GM23248 (cell line): ENCODE measurements around the gene CCDC27. TPM values are rescaled to one million over a fixed set of nuclear protein-coding genes. Genes with fewer than 3 reads are reported as not detected.

Experiments
- DNase-seq: peaks from one replicate; pipeline ENCODE4 v3.0.0-alpha.2; 2015
- H2AFZ ChIP-seq: fragments of 200-600 bp; sonication (generic); 2 replicates; pipeline ENCODE4 v1.6.1; 2016; ENCODE audit warnings: antibody characterized with exemption
- H3F3A ChIP-seq: fragments of 200-600 bp; sonication (generic); 2 replicates; pipeline ENCODE4 v1.6.1; 2016; ENCODE audit warnings: mild to moderate bottlenecking, antibody characterized with exemption, mixed run types; ENCODE audit not compliant: insufficient read depth
- H3K27ac ChIP-seq: fragments of 200-600 bp; sonication (generic); 2 replicates; pipeline ENCODE4 v1.5.1; 2016; ENCODE audit warnings: mild to moderate bottlenecking
- H3K27me3 ChIP-seq: fragments of 200-600 bp; sonication (generic); replicated peaks from 2 replicates; pipeline ENCODE4 v1.6.1; 2016; ENCODE audit warnings: mild to moderate bottlenecking; ENCODE audit not compliant: insufficient read depth
- H3K36me3 ChIP-seq: fragments of 200-600 bp; sonication (generic); 2 replicates; pipeline ENCODE4 v1.6.1; 2016; ENCODE audit warnings: low read depth, mild to moderate bottlenecking
- H3K4me1 ChIP-seq: fragments of 200-600 bp; sonication (generic); 2 replicates; pipeline ENCODE4 v1.6.1; 2016; ENCODE audit warnings: mild to moderate bottlenecking; ENCODE audit not compliant: insufficient read depth
- H3K4me2 ChIP-seq: fragments of 200-600 bp; sonication (generic); one replicate; pipeline ENCODE4 v1.6.1; 2016; ENCODE audit warnings: mild to moderate bottlenecking; ENCODE audit not compliant: unreplicated experiment
- H3K4me3 ChIP-seq: fragments of 200-600 bp; sonication (generic); 2 replicates; pipeline ENCODE4 v1.5.1; 2016; ENCODE audit warnings: mild to moderate bottlenecking
- H3K79me2 ChIP-seq: fragments of 200-600 bp; sonication (generic); 2 replicates; pipeline ENCODE4 v1.6.1; 2016; ENCODE audit warnings: mild to moderate bottlenecking; ENCODE audit not compliant: insufficient read depth
- H3K9ac ChIP-seq: fragments of 200-600 bp; sonication (generic); 2 replicates; pipeline ENCODE4 v1.6.1; 2016; ENCODE audit warnings: mild to moderate bottlenecking
- H3K9me2 ChIP-seq: fragments of 200-600 bp; sonication (generic); 2 replicates; pipeline ENCODE4 v1.6.1; 2016; ENCODE audit warnings: mixed run types, mild to moderate bottlenecking, moderate library complexity; ENCODE audit not compliant: insufficient read depth
- H3K9me3 ChIP-seq: fragments of 200-600 bp; sonication (generic); one replicate; pipeline ENCODE4 v1.6.1; 2017; ENCODE audit warnings: low read depth
- H4K20me1 ChIP-seq: fragments of 200-600 bp; sonication (generic); 2 replicates; pipeline ENCODE4 v1.6.0; 2016; ENCODE audit not compliant: insufficient read depth
- EZH2 ChIP-seq: fragments of 200-600 bp; sonication (generic); IDR thresholded peaks from 2 replicates; pipeline ENCODE4 v1.6.1; 2018; ENCODE audit warnings: antibody characterized with exemption, mild to moderate bottlenecking; ENCODE audit not compliant: insufficient read depth, poor library complexity, severe bottlenecking
- EZH2phosphoT487 ChIP-seq: fragments of 200-600 bp; sonication (generic); IDR thresholded peaks from 2 replicates; pipeline ENCODE4 v1.6.1; 2018; ENCODE audit warnings: antibody characterized with exemption, moderate library complexity, mild to moderate bottlenecking, low read depth; ENCODE audit not compliant: insufficient read depth
- WGBS, 2 experiments: methylation state at CpG; one replicate each; pipeline ENCODE4 v1.1.6; 2015 to 2017; ENCODE audit warnings: low lambda C conversion rate in 2 of 2, low coverage in 1 of 2; ENCODE audit errors: missing lambda C conversion rate in 2 of 2; 5-methylcytosine and 5-hydroxymethylcytosine counted together
- in situ Hi-C: fragments of 300-500 bp; cut with MboI; formaldehyde crosslinking; loops from 2 replicates; pipeline ENCODE4 v1.15.0; 2020
- polyA plus RNA-seq: library from polyadenylated mRNA; unstranded; fragments of >200 nt; fragmentation: Nextera tagmentation; extraction: Ambion mirVana; gene quantifications from 2 replicates; pipeline ENCODE4 v1.2.1, GENCODE V29; 2016
- total RNA-seq: library from RNA; depleted of rRNA; stranded (reverse); fragments of >200 nt; shearing (Covaris generic); gene quantifications from 2 replicates; pipeline ENCODE4 v1.2.3, GENCODE V29; 2014

The CCDC27 gene
- total and polyA plus RNA-seq, 2 experiments from 2014 or later = not detected

GRCh38 chr1:3759164-3759563, 6.9 kb downstream of the CCDC27 start:
- Histone ChIP-seq H3K9me2 (no peaks in the 10 kb centered on the region), H3K9ac (no peak overlapping the region), H3K4me1 (no peaks in the 10 kb centered on the region), H3K36me3 (no peaks in the 10 kb centered on the region), H2AFZ (no peak overlapping the region), H3K4me3 (no peak overlapping the region), H3K9me3 (no peaks in the 10 kb centered on the region), H3K79me2 (no peaks in the 10 kb centered on the region), H3F3A (no peaks in the 10 kb centered on the region), H3K27me3 (no peaks in the 10 kb centered on the region), H4K20me1 (no peaks in the 10 kb centered on the region), H3K27ac (no peak overlapping the region), H3K4me2 (no peak overlapping the region)
- no peak for TF ChIP-seq EZH2
- no peak for TF ChIP-seq EZH2phosphoT487
- no peak for DNase-seq
- in situ Hi-C loops = no loop called here
- WGBS, 2 experiments = 42 to 54% methylated on average over 6 of the region's 6 CpGs

GRCh38 chr1:3759796-3760195, 7.5 kb downstream of the CCDC27 start:
- H3K4me1 ChIP-seq = no peaks in the 10 kb centered on the region
- H3K9ac ChIP-seq = no peak overlapping the region
- no peaks in the 10 kb centered on the region for H3K27me3 ChIP-seq
- no peaks in the 10 kb centered on the region for H3K36me3 ChIP-seq
- WGBS, 2 experiments = 32 to 46% methylated on average over 6 of the region's 6 CpGs
- no peaks in the 10 kb centered on the region for H3F3A ChIP-seq
- TF ChIP-seq EZH2phosphoT487 = no peak
- TF ChIP-seq EZH2 = no peak
- H4K20me1 ChIP-seq = no peaks in the 10 kb centered on the region
- H3K4me3 ChIP-seq = no peak overlapping the region
- no peaks in the 10 kb centered on the region for H3K9me3 ChIP-seq
- H3K79me2 ChIP-seq = no peaks in the 10 kb centered on the region
- in situ Hi-C loops = no loop called here
- H3K4me2 ChIP-seq = no peak overlapping the region
- no peak overlapping the region for H2AFZ ChIP-seq
- no peak for DNase-seq
- H3K9me2 ChIP-seq = no peaks in the 10 kb centered on the region
- no peak overlapping the region for H3K27ac ChIP-seq

GRCh38 chr1:3761296-3762010, 9.2 kb downstream of the CCDC27 start:
- Histone ChIP-seq H4K20me1 (no peaks in the 10 kb centered on the region), H3K27me3 (peaks cover 10% of the 10 kb centered on the region; the same call in 1 of the 2 replicates), H3F3A (no peaks in the 10 kb centered on the region), H3K9ac (no peak overlapping the region), H3K4me2 (no peak overlapping the region), H3K27ac (no peak overlapping the region), H3K79me2 (no peaks in the 10 kb centered on the region), H3K9me3 (no peaks in the 10 kb centered on the region), H3K9me2 (no peaks in the 10 kb centered on the region), H3K4me1 (no peaks in the 10 kb centered on the region), H3K4me3 (no peak overlapping the region), H3K36me3 (no peaks in the 10 kb centered on the region), H2AFZ (no peak overlapping the region)
- TF ChIP-seq EZH2 (no peak), EZH2phosphoT487 (no peak)
- DNase-seq = no peak
- WGBS, 2 experiments = 54 to 62% methylated on average over 16 to 17 of the region's 17 CpGs
- in situ Hi-C loops = no loop called here

- in situ Hi-C loops = no loop called here
- Histone ChIP-seq H3K27ac (no peak overlapping the region), H3K9me2 (no peaks in the 10 kb centered on the region), H3K4me3 (no peak overlapping the region), H3K27me3 (peaks cover 10% of the 10 kb centered on the region; the same call in 1 of the 2 replicates), H3K4me1 (no peaks in the 10 kb centered on the region), H3F3A (no peaks in the 10 kb centered on the region), H4K20me1 (no peaks in the 10 kb centered on the region), H3K9me3 (no peaks in the 10 kb centered on the region), H3K79me2 (no peaks in the 10 kb centered on the region), H3K4me2 (no peak overlapping the region), H3K36me3 (no peaks in the 10 kb centered on the region), H3K9ac (no peak overlapping the region), H2AFZ (no peak overlapping the region)
- DNase-seq = no peak
- TF ChIP-seq EZH2phosphoT487 (no peak), EZH2 (no peak)
- WGBS, 2 experiments = 46 to 54% methylated on average over 10 to 11 of the region's 15 CpGs
Measured at GRCh38 chr1:3762151-3762872, 10.1 kb downstream of the CCDC27 start.
